ENCODE data around the gene SAT1. TPM values are rescaled to one million over a fixed set of nuclear protein-coding genes. Genes with fewer than 3 reads are reported as not detected.

The SAT1 gene
- polyA plus RNA-seq, 1 donor (not counting 4 experiments of a cell fraction or from before 2014, with no cell fraction given): 1,607 TPM

DNA sequence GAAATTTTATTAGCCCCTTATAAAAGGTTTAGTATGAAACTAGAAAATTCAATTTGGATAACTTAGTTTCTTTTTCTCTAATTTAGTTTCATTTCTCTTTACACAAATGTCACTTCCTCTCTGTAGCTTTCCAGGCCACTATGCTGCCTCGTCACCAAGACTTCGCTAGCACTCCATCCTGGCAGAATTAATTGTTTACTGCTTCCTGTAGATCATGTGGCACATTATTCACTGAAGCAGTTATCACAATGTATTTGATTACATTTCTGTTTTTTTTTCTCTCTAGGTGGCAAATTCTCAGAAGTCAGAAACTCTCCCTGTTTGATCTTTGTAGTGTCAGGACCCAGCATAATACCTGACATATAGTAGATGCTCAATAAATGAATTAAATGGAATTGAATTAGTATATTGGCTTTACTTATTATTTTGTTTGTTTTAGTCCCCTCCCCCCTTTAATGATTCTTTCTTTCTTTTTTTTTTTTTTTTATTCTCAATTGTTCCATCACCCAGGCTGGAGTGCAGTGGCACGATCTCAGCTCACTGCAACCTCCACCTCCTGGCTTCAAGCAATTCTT is 9.3 kb upstream of the SAT1 start:
- H3K9ac ChIP-seq (ENCODE audit: control insufficient read depth, extremely low read depth, insufficient read depth, low read length): no peak overlapping the region
- H3K27me3 ChIP-seq (ENCODE audit: control insufficient read depth, extremely low read depth, insufficient read depth, low read length): no peaks in the 10 kb centered on the region
- FAIRE-seq: no peak
- no peak overlapping the region for H3K4me2 ChIP-seq (ENCODE audit: control insufficient read depth, extremely low read depth, insufficient read depth, low read depth, low read length)
- H3K9me3 ChIP-seq (ENCODE audit: control insufficient read depth, low read depth, low read length): no peaks in the 10 kb centered on the region
- H3K4me1 ChIP-seq (ENCODE audit: control insufficient read depth, extremely low read depth, insufficient read depth, low read length): peaks cover 3% of the 10 kb centered on the region
- TF ChIP-seq, protein P1, sequence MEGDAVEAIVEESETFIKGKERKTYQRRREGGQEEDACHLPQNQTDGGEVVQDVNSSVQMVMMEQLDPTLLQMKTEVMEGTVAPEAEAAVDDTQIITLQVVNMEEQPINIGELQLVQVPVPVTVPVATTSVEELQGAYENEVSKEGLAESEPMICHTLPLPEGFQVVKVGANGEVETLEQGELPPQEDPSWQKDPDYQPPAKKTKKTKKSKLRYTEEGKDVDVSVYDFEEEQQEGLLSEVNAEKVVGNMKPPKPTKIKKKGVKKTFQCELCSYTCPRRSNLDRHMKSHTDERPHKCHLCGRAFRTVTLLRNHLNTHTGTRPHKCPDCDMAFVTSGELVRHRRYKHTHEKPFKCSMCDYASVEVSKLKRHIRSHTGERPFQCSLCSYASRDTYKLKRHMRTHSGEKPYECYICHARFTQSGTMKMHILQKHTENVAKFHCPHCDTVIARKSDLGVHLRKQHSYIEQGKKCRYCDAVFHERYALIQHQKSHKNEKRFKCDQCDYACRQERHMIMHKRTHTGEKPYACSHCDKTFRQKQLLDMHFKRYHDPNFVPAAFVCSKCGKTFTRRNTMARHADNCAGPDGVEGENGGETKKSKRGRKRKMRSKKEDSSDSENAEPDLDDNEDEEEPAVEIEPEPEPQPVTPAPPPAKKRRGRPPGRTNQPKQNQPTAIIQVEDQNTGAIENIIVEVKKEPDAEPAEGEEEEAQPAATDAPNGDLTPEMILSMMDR (optimal IDR thresholded peaks at IDR 0.05 in 1 of 3, IDR thresholded peaks at IDR 0.05 in 1 of 3, conservative IDR thresholded peaks at IDR 0.05 in 1 of 3; ENCODE audit: extremely low read depth in 1 of 3, insufficient read depth in 2 of 3, low read length in 3 of 3): no peak
- no peak for TF ChIP-seq EZH2 (IDR thresholded peaks at IDR 0.05; ENCODE audit: low read length)
- H3K9me1 ChIP-seq (ENCODE audit: control insufficient read depth, extremely low read depth, insufficient read depth, low read length): no peaks in the 10 kb centered on the region
- no peaks in the 10 kb centered on the region for H4K20me1 ChIP-seq (ENCODE audit: control insufficient read depth, extremely low read depth, insufficient read depth, low read length)
- no peak overlapping the region for H3K27ac ChIP-seq (ENCODE audit: control insufficient read depth, insufficient read depth, low read length)
- H3K36me3 ChIP-seq (ENCODE audit: control insufficient read depth in 2 of 2, extremely low read depth in 1 of 2, insufficient read depth in 2 of 2, low read length in 2 of 2): no peaks in the 10 kb centered on the region
- dilution Hi-C loops (cut with MboI; ENCODE audit: extremely low pct_ligation_motif_present, low sequenced_read_pairs): no loop called here
- no peak overlapping the region for H2AFZ ChIP-seq (ENCODE audit: control insufficient read depth, low read length)
- H3K4me3 ChIP-seq (ENCODE audit: control insufficient read depth in 2 of 3, extremely low read depth in 1 of 3, insufficient read depth in 2 of 3, low read depth in 1 of 3, low read length in 3 of 3): no peak overlapping the region
- no peak for DNase-seq (ENCODE audit: low read depth, low spot score)
- no peaks in the 10 kb centered on the region for H3K79me2 ChIP-seq (ENCODE audit: control insufficient read depth, insufficient read depth, low read length)

DNA sequence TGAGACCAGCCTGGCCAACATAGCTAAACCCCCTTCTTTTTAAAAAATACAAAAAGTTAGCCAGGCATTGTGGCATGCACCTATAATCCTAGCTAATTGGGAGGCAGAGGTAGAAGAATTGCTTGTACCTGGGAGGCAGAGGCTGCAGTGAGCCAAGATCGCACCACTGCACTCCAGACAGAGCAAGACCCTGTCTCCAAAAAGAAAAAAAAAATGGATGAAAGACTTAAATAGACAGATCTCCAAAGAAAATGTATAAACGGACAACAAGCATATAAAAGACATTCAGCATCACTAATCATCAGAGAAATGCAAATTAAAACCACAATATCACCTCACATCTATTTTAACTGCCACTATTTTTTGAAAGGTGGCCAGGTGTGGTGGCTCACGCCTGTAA is 6.6 kb upstream of the SAT1 start:
- no peaks in the 10 kb centered on the region for H3K27me3 ChIP-seq (ENCODE audit: control insufficient read depth, extremely low read depth, insufficient read depth, low read length)

More for the DNA sequence above, 6.6 kb upstream of the SAT1 start:
- H3K4me2 ChIP-seq (ENCODE audit: control insufficient read depth, extremely low read depth, insufficient read depth, low read depth, low read length): no peak overlapping the region
- H3K9me1 ChIP-seq (ENCODE audit: control insufficient read depth, extremely low read depth, insufficient read depth, low read length): no peaks in the 10 kb centered on the region
- no peak overlapping the region for H3K27ac ChIP-seq (ENCODE audit: control insufficient read depth, insufficient read depth, low read length)
- no peak for FAIRE-seq
- no peak for TF ChIP-seq EZH2 (IDR thresholded peaks at IDR 0.05; ENCODE audit: low read length)
- TF ChIP-seq, protein P1 (optimal IDR thresholded peaks at IDR 0.05 in 1 of 3, IDR thresholded peaks at IDR 0.05 in 1 of 3, conservative IDR thresholded peaks at IDR 0.05 in 1 of 3; ENCODE audit: extremely low read depth in 1 of 3, insufficient read depth in 2 of 3, low read length in 3 of 3): no peak
- no peaks in the 10 kb centered on the region for H3K9me3 ChIP-seq (ENCODE audit: control insufficient read depth, low read depth, low read length)
- H3K4me3 ChIP-seq (ENCODE audit: control insufficient read depth in 2 of 3, extremely low read depth in 1 of 3, insufficient read depth in 2 of 3, low read depth in 1 of 3, low read length in 3 of 3): no peak overlapping the region
- H3K79me2 ChIP-seq (ENCODE audit: control insufficient read depth, insufficient read depth, low read length): no peaks in the 10 kb centered on the region
- peaks cover 9% of the 10 kb centered on the region for H3K4me1 ChIP-seq (ENCODE audit: control insufficient read depth, extremely low read depth, insufficient read depth, low read length)
- H2AFZ ChIP-seq (ENCODE audit: control insufficient read depth, low read length): no peak overlapping the region
- H3K36me3 ChIP-seq (ENCODE audit: control insufficient read depth in 2 of 2, extremely low read depth in 1 of 2, insufficient read depth in 2 of 2, low read length in 2 of 2): no peaks in the 10 kb centered on the region
- H4K20me1 ChIP-seq (ENCODE audit: control insufficient read depth, extremely low read depth, insufficient read depth, low read length): no peaks in the 10 kb centered on the region
- no peak overlapping the region for H3K9ac ChIP-seq (ENCODE audit: control insufficient read depth, extremely low read depth, insufficient read depth, low read length)
- DNase-seq (ENCODE audit: low read depth, low spot score): no peak
- dilution Hi-C loops (cut with MboI; ENCODE audit: extremely low pct_ligation_motif_present, low sequenced_read_pairs): no loop called here

All from keratinocyte (primary cell).